ENCODE measurements around the gene USP25.

USP25 gene

GRCh38 chr21:15768045-15768601 is 38.3 kb downstream of the USP25 start:
- H3K9ac ChIP-seq (ENCODE audit: low read depth, low read length): no peak overlapping the region
- no peak overlapping the region for H3K27ac ChIP-seq (ENCODE audit: low read length)
- H3K9me3 ChIP-seq (ENCODE audit: insufficient read depth, low read depth, low read length): no peaks in the 10 kb centered on the region
- H3K4me3 ChIP-seq (ENCODE audit: low read length): no peak overlapping the region
- H3K36me3 ChIP-seq (ENCODE audit: insufficient read depth, low read depth, low read length): peaks cover 21% of the 10 kb centered on the region
- H3K27me3 ChIP-seq (ENCODE audit: insufficient read depth, low read length): no peaks in the 10 kb centered on the region
- H3K4me1 ChIP-seq (ENCODE audit: insufficient read depth, low read length): peaks cover 11% of the 10 kb centered on the region

DNA sequence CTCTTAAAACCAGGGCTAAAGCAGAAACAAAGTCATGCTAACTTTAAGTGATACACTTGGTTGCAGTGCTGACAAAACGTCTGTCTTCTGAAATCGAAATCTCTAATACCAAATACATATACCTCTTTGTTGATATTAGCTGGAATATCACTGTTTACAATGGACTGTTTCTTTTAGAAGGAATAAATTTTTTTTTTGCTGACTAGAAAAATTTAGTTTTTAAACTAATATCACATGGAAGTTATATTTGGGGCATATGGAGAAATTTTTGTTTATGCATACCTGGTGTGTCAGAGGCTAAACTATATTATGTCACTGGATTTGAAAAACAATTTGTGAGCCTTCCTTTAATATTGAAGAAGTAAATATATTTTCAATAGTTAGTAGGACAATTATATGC is 39.1 kb downstream of the USP25 start:
- H3K4me3 ChIP-seq (ENCODE audit: low read length): no peak overlapping the region
- H3K27me3 ChIP-seq (ENCODE audit: insufficient read depth, low read length): no peaks in the 10 kb centered on the region
- H3K9ac ChIP-seq (ENCODE audit: low read depth, low read length): no peak overlapping the region
- H3K9me3 ChIP-seq (ENCODE audit: insufficient read depth, low read depth, low read length): no peaks in the 10 kb centered on the region
- H3K4me1 ChIP-seq (ENCODE audit: insufficient read depth, low read length): peaks cover 12% of the 10 kb centered on the region
- H3K27ac ChIP-seq (ENCODE audit: low read length): no peak overlapping the region
- peaks cover 21% of the 10 kb centered on the region for H3K36me3 ChIP-seq (ENCODE audit: insufficient read depth, low read depth, low read length)

- Histone ChIP-seq H3K9me3 (ENCODE audit: insufficient read depth, low read depth, low read length) (no peaks in the 10 kb centered on the region), H3K27me3 (ENCODE audit: insufficient read depth, low read length) (no peaks in the 10 kb centered on the region), H3K4me1 (ENCODE audit: insufficient read depth, low read length) (peaks cover 18% of the 10 kb centered on the region), H3K4me3 (ENCODE audit: low read length) (no peak overlapping the region), H3K27ac (ENCODE audit: low read length) (no peak overlapping the region), H3K36me3 (ENCODE audit: insufficient read depth, low read depth, low read length) (peaks cover 18% of the 10 kb centered on the region), H3K9ac (ENCODE audit: low read depth, low read length) (no peak overlapping the region)
These were observed 41.5 kb downstream of the USP25 start for GRCh38 chr21:15771311-15771710.

DNA sequence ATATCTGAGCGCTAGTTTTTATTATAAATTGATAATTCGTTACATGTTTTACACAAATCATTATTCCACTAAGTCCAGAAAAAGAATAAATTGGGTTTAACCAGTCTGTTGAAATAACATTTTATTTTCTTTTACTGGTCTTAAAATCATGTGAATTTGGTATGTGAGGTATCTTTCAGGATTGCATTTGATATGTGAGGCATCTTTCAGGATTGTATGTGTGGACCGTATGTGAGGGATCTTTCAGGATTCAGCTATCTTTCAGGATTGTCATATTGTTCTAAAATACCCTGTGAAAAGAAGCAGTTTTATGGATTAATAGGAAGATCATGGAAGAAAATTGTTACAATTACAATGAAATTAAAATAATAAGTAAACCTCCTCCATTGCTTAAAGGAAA is 42.9 kb downstream of the USP25 start:
- no peak overlapping the region for H3K4me3 ChIP-seq (ENCODE audit: low read length)
- peaks cover 8% of the 10 kb centered on the region; the same call in 1 of the 2 replicates for H3K36me3 ChIP-seq (ENCODE audit: insufficient read depth, low read depth, low read length)
- peaks cover 17% of the 10 kb centered on the region for H3K4me1 ChIP-seq (ENCODE audit: insufficient read depth, low read length)
- H3K27ac ChIP-seq (ENCODE audit: low read length): no peak overlapping the region
- H3K9ac ChIP-seq (ENCODE audit: low read depth, low read length): no peak overlapping the region
- H3K27me3 ChIP-seq (ENCODE audit: insufficient read depth, low read length): no peaks in the 10 kb centered on the region
- no peaks in the 10 kb centered on the region for H3K9me3 ChIP-seq (ENCODE audit: insufficient read depth, low read depth, low read length)

GRCh38 chr21:15774590-15774989 is 44.8 kb downstream of the USP25 start:
- H3K9ac ChIP-seq (ENCODE audit: low read depth, low read length): no peak overlapping the region
- H3K4me3 ChIP-seq (ENCODE audit: low read length): no peak overlapping the region
- H3K4me1 ChIP-seq (ENCODE audit: insufficient read depth, low read length): peaks cover 9% of the 10 kb centered on the region
- no peaks in the 10 kb centered on the region for H3K27me3 ChIP-seq (ENCODE audit: insufficient read depth, low read length)
- no peaks in the 10 kb centered on the region for H3K9me3 ChIP-seq (ENCODE audit: insufficient read depth, low read depth, low read length)
- no peak overlapping the region for H3K27ac ChIP-seq (ENCODE audit: low read length)
- peaks cover 15% of the 10 kb centered on the region; the same call in 1 of the 2 replicates for H3K36me3 ChIP-seq (ENCODE audit: insufficient read depth, low read depth, low read length)

GRCh38 chr21:15775291-15775690 is 45.5 kb downstream of the USP25 start:
- no peak overlapping the region for H3K27ac ChIP-seq (ENCODE audit: low read length)
- H3K4me3 ChIP-seq (ENCODE audit: low read length): no peak overlapping the region
- H3K27me3 ChIP-seq (ENCODE audit: insufficient read depth, low read length): no peaks in the 10 kb centered on the region
- H3K4me1 ChIP-seq (ENCODE audit: insufficient read depth, low read length): peaks cover 9% of the 10 kb centered on the region
- H3K9me3 ChIP-seq (ENCODE audit: insufficient read depth, low read depth, low read length): no peaks in the 10 kb centered on the region
- H3K9ac ChIP-seq (ENCODE audit: low read depth, low read length): no peak overlapping the region
- peaks cover 14% of the 10 kb centered on the region; the same call in 1 of the 2 replicates for H3K36me3 ChIP-seq (ENCODE audit: insufficient read depth, low read depth, low read length)

DNA sequence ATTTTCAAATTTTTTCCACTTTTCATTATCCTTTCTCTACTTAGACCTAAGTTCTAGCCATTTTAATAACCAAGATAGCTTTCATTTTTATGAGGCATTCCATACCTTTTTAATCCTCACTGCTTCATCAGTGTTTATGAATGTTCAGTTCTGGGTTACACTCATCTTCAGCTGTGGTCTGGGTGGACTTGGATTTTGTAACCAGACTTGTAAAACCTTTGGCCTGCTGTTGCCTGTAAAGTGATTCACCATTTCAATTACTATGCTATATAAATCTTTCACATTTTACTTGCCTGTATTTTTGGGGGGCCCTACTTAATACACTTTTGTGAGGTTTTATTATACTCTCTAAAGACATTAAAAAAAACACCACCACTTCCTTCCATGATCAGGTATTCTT is 46.2 kb downstream of the USP25 start:
- peaks cover 17% of the 10 kb centered on the region for H3K36me3 ChIP-seq (ENCODE audit: insufficient read depth, low read depth, low read length)
- no peak overlapping the region for H3K9ac ChIP-seq (ENCODE audit: low read depth, low read length)
- no peaks in the 10 kb centered on the region for H3K9me3 ChIP-seq (ENCODE audit: insufficient read depth, low read depth, low read length)
- H3K4me1 ChIP-seq (ENCODE audit: insufficient read depth, low read length): peaks cover 9% of the 10 kb centered on the region
- no peaks in the 10 kb centered on the region for H3K27me3 ChIP-seq (ENCODE audit: insufficient read depth, low read length)
- H3K4me3 ChIP-seq (ENCODE audit: low read length): no peak overlapping the region
- H3K27ac ChIP-seq (ENCODE audit: low read length): no peak overlapping the region

DNA sequence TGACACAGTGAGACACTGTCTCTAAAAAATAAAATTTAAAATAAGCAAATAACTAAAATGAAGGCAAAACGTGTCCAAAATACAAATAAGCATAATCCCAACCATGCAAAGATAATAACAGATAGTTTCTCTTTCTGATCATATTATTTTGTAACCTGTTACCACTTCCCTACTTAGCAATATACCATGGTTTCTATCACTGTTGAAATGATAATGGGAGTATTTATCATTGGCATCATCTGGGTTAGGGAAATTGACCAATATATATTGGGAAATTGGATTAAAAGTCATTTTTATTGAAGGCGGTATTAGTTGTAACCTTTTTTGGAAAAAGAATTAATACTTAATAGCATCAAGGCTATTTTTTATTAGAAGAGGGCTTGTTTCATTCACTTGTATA is 47.0 kb downstream of the USP25 start:
- H3K27me3 ChIP-seq (ENCODE audit: insufficient read depth, low read length): no peaks in the 10 kb centered on the region

GRCh38 chr21:15781986-15782385 is 52.2 kb downstream of the USP25 start:
- Histone ChIP-seq H3K9ac (ENCODE audit: low read depth, low read length) (no peak overlapping the region), H3K4me1 (ENCODE audit: insufficient read depth, low read length) (0 out of 2 replicates have a peak, but pooled peaks cover 3% of the 10 kb centered on the region), H3K4me3 (ENCODE audit: low read length) (no peak overlapping the region), H3K36me3 (ENCODE audit: insufficient read depth, low read depth, low read length) (peaks cover 38% of the 10 kb centered on the region), H3K9me3 (ENCODE audit: insufficient read depth, low read depth, low read length) (no peaks in the 10 kb centered on the region), H3K27me3 (ENCODE audit: insufficient read depth, low read length) (no peaks in the 10 kb centered on the region), H3K27ac (ENCODE audit: low read length) (no peak overlapping the region)

More for the DNA sequence above, 47.0 kb downstream of the USP25 start:
- no peak overlapping the region for H3K27ac ChIP-seq (ENCODE audit: low read length)
- no peak overlapping the region for H3K9ac ChIP-seq (ENCODE audit: low read depth, low read length)
- peaks cover 26% of the 10 kb centered on the region for H3K36me3 ChIP-seq (ENCODE audit: insufficient read depth, low read depth, low read length)
- no peaks in the 10 kb centered on the region for H3K9me3 ChIP-seq (ENCODE audit: insufficient read depth, low read depth, low read length)
- H3K4me3 ChIP-seq (ENCODE audit: low read length): no peak overlapping the region
- H3K4me1 ChIP-seq (ENCODE audit: insufficient read depth, low read length): peaks cover 9% of the 10 kb centered on the region

GRCh38 chr21:15788847-15789523 is 59.2 kb downstream of the USP25 start:
- no peaks in the 10 kb centered on the region for H3K27me3 ChIP-seq (ENCODE audit: insufficient read depth, low read length)
- peaks cover 11% of the 10 kb centered on the region; the same call in 1 of the 2 replicates for H3K4me1 ChIP-seq (ENCODE audit: insufficient read depth, low read length)
- H3K9me3 ChIP-seq (ENCODE audit: insufficient read depth, low read depth, low read length): no peaks in the 10 kb centered on the region
- H3K36me3 ChIP-seq (ENCODE audit: insufficient read depth, low read depth, low read length): 0 out of 2 replicates have a peak, but pooled peaks cover 3% of the 10 kb centered on the region
- H3K27ac ChIP-seq (ENCODE audit: low read length): no peak overlapping the region
- H3K4me3 ChIP-seq (ENCODE audit: low read length): no peak overlapping the region
- no peak overlapping the region for H3K9ac ChIP-seq (ENCODE audit: low read depth, low read length)

GRCh38 chr21:15793109-15793508 is 63.3 kb downstream of the USP25 start:
- no peak overlapping the region for H3K9ac ChIP-seq (ENCODE audit: low read depth, low read length)
- no peaks in the 10 kb centered on the region for H3K27me3 ChIP-seq (ENCODE audit: insufficient read depth, low read length)
- H3K4me1 ChIP-seq (ENCODE audit: insufficient read depth, low read length): peaks cover 6% of the 10 kb centered on the region; the same call in 1 of the 2 replicates
- no peaks in the 10 kb centered on the region for H3K9me3 ChIP-seq (ENCODE audit: insufficient read depth, low read depth, low read length)
- H3K36me3 ChIP-seq (ENCODE audit: insufficient read depth, low read depth, low read length): 0 out of 2 replicates have a peak, but pooled peaks cover 3% of the 10 kb centered on the region
- H3K4me3 ChIP-seq (ENCODE audit: low read length): no peak overlapping the region
- H3K27ac ChIP-seq (ENCODE audit: low read length): no peak overlapping the region
